ENCODE results near the gene CUTA. TPM values are rescaled to one million over a fixed set of nuclear protein-coding genes. Genes with fewer than 3 reads are reported as not detected.

The CUTA gene
- total RNA-seq, 4 donors from 2014 or later: 109 to 136 (median 123) TPM

- DNase-seq (ENCODE audit: extremely low spot score): no peak
- Histone ChIP-seq H3K36me3 (peaks cover 24 to 40% (median 39%) of the 10 kb centered on the region in 4 donors), H3K27me3 (no peaks in the 10 kb centered on the region), H3K4me1 (peaks cover 12 to 57% (median 54%) of the 10 kb centered on the region in 4 donors), H3K4me3 (peak within 1 kb of the TSS; percentile 99 to 100 (median 100)), H3K9me3 (no peaks in the 10 kb centered on the region), H3K27ac (replicated peaks in 1 of 4) (peak within 1 kb of the TSS; percentile 97 to 100 (median 100))
- WGBS: 0% methylated on average over 15 of the region's 67 CpGs
- TF ChIP-seq POLR2AphosphoS5 (IDR thresholded peaks at IDR 0.05): peak; percentile 56 to 86
- TF ChIP-seq EP300 (IDR thresholded peaks at IDR 0.05): no peak
- TF ChIP-seq POLR2A (IDR thresholded peaks at IDR 0.05; ENCODE audit: low read depth): peak; percentile 36
- no peak for TF ChIP-seq CTCF (IDR thresholded peaks at IDR 0.05)
- intact Hi-C loops (cut with DNase I): no loop called here
Observed at GRCh38 chr6:33410711-33411631, 6.9 kb downstream of the CUTA start, which contains the start of gene PHF1. Gene PHF1 (plus strand): TSS chr6:33411014. CDS start chr6:33412264, 1,250 bp downstream.

- Histone ChIP-seq H3K27ac (replicated peaks in 1 of 4) (peak overlapping the region; percentile 97 to 100 (median 100)), H3K4me3 (peak overlapping the region; percentile 99 to 100 (median 100)), H3K36me3 (peaks cover 24 to 32% (median 31%) of the 10 kb centered on the region in 4 donors), H3K27me3 (no peaks in the 10 kb centered on the region), H3K4me1 (peaks cover 12 to 49% (median 46%) of the 10 kb centered on the region in 4 donors), H3K9me3 (no peaks in the 10 kb centered on the region)
- 0% methylated on average over 19 of the region's 65 CpGs for WGBS
- intact Hi-C loops (cut with DNase I): no loop called here
- peak; percentile 77 to 96 for TF ChIP-seq POLR2AphosphoS5 (IDR thresholded peaks at IDR 0.05)
- TF ChIP-seq EP300 (IDR thresholded peaks at IDR 0.05): peak; percentile 41
- peak in 1 of 3 experiments; percentile 6 for TF ChIP-seq CTCF (IDR thresholded peaks at IDR 0.05)
- peak; percentile 55 for TF ChIP-seq POLR2A (IDR thresholded peaks at IDR 0.05; ENCODE audit: low read depth)
- peak; percentile 99 for DNase-seq (ENCODE audit: extremely low spot score)
Observed at GRCh38 chr6:33410050-33410710, 7.7 kb downstream of the CUTA start.

GRCh38 chr6:33407132-33407718 lies 10.7 kb downstream of the CUTA start:
- no peak overlapping the region for H3K27ac ChIP-seq (replicated peaks in 1 of 4)
- no peaks in the 10 kb centered on the region for H3K27me3 ChIP-seq
- no peak for TF ChIP-seq POLR2A (IDR thresholded peaks at IDR 0.05; ENCODE audit: low read depth)
- intact Hi-C loops (cut with DNase I): no loop called here
- no peak for DNase-seq (ENCODE audit: extremely low spot score)
- no peak overlapping the region for H3K4me3 ChIP-seq
- 84% methylated on average over 5 of the region's 5 CpGs for whole genome bisulfite sequencing
- H3K4me1 ChIP-seq: peaks cover 8 to 19% (median 18%) of the 10 kb centered on the region in 4 donors
- H3K36me3 ChIP-seq: peaks cover 0 to 2% (median 2%) of the 10 kb centered on the region in 4 donors
- no peaks in the 10 kb centered on the region for H3K9me3 ChIP-seq

- no peak overlapping the region for H3K27ac ChIP-seq (replicated peaks in 1 of 4)
- 94% methylated on average over 8 of the region's 17 CpGs for WGBS
- no peaks in the 10 kb centered on the region for H3K27me3 ChIP-seq
- peaks cover 0 to 9% (median 8%) of the 10 kb centered on the region in 4 donors for H3K4me1 ChIP-seq
- no peaks in the 10 kb centered on the region for H3K36me3 ChIP-seq
- H3K4me3 ChIP-seq: no peak overlapping the region
- H3K9me3 ChIP-seq: no peaks in the 10 kb centered on the region
- intact Hi-C loops (cut with DNase I): no loop called here
- TF ChIP-seq POLR2AphosphoS5 (IDR thresholded peaks at IDR 0.05): no peak
- no peak for TF ChIP-seq CTCF (IDR thresholded peaks at IDR 0.05)
- no peak for TF ChIP-seq EP300 (IDR thresholded peaks at IDR 0.05)
- no peak for TF ChIP-seq POLR2A (IDR thresholded peaks at IDR 0.05; ENCODE audit: low read depth)
- no peak for DNase-seq (ENCODE audit: extremely low spot score)
Observed at GRCh38 chr6:33406126-33406525, 11.8 kb downstream of the CUTA start.

Data from esophagus muscularis mucosa (tissue), 4 donors.